Panc1 (cell line): ENCODE measurements around the gene TEX14. TPM values are rescaled to one million over a fixed set of nuclear protein-coding genes. Genes with fewer than 3 reads are reported as not detected.

Experiments
- ATAC-seq: fragments of 200-7000 bp; cut with Tn5 transposase; 2 replicates; pipeline ENCODE4 v1.9.1; 2020; ENCODE audit warnings: mild to moderate bottlenecking, moderate library complexity
- BruUV-seq: library from RNA; stranded (reverse); fragments of 400-500 nt; replicated peaks from 2 replicates; lab custom pipeline; 2021; lab: Mats Ljungman, UMichigan
- CTCF ChIA-PET: fragments of 300-600 bp; sonication (Branson Sonifier 250); formaldehyde crosslinking; loops from one replicate; lab custom pipeline; 2022; ENCODE audit warnings: antibody characterized with exemption; lab: Charles Lee
- POLR2A ChIA-PET: fragments of 300-600 bp; sonication (Branson Sonifier 250); formaldehyde crosslinking; loops from one replicate; lab custom pipeline; 2022; ENCODE audit warnings: antibody characterized with exemption; lab: Charles Lee
- DNase-seq: peaks from one replicate; pipeline ENCODE4 v3.0.0-alpha.2; 2010; ENCODE audit warnings: low read depth, low spot score
- H3K27ac ChIP-seq: 2 replicates; pipeline ENCODE4 v1.5.1; 2011; ENCODE audit warnings: mild to moderate bottlenecking, low read length, inconsistent platforms
- H3K27me3 ChIP-seq: fragments of 200-500 bp; sonication (Bioruptor generic); 2 replicates; pipeline ENCODE4 v1.6.0; 2014; ENCODE audit warnings: low read length, inconsistent platforms; ENCODE audit not compliant: control insufficient read depth, insufficient read depth
- H3K36me3 ChIP-seq: fragments of 200-500 bp; sonication (Bioruptor generic); 2 replicates; pipeline ENCODE4 v1.5.1; 2014; ENCODE audit warnings: inconsistent platforms, mild to moderate bottlenecking, low read length, moderate library complexity; ENCODE audit not compliant: control insufficient read depth, insufficient read depth
- H3K4me1 ChIP-seq: 2 replicates; pipeline ENCODE4 v1.5.1; 2011; ENCODE audit warnings: inconsistent platforms, mild to moderate bottlenecking, low read length, moderate library complexity; ENCODE audit not compliant: control insufficient read depth, insufficient read depth
- H3K4me3 ChIP-seq, 2 experiments: 2 replicates each; pipeline ENCODE4 v1.5.1; 2011 to 2012; ENCODE audit warnings: low read depth in 2 of 2, low read length in 2 of 2, mild to moderate bottlenecking in 2 of 2, inconsistent platforms in 1 of 2, moderate library complexity in 1 of 2
- H3K9me3 ChIP-seq: fragments of 200-500 bp; sonication (Bioruptor generic); 2 replicates; pipeline ENCODE4 v1.5.1; 2014; ENCODE audit warnings: low read depth, mild to moderate bottlenecking, inconsistent platforms, low read length, moderate library complexity; ENCODE audit not compliant: control insufficient read depth, insufficient read depth
- POLR2AphosphoS5 ChIP-seq: IDR thresholded peaks from 2 replicates; pipeline ENCODE4 v1.6.1; 2012; ENCODE audit warnings: mild to moderate bottlenecking, low read depth, low read length, moderate library complexity
- SIN3A ChIP-seq: IDR thresholded peaks from 2 replicates; pipeline ENCODE4 v1.6.1; 2012; ENCODE audit warnings: low read depth, mild to moderate bottlenecking, low read length, moderate library complexity, borderline replicate concordance; ENCODE audit not compliant: insufficient read depth
- TCF7L2 ChIP-seq: IDR thresholded peaks from 2 replicates; pipeline ENCODE4 v1.6.1; 2011; ENCODE audit warnings: mild to moderate bottlenecking, low read depth, low read length, inconsistent platforms
- in situ Hi-C: cut with HindIII; loops from 2 replicates; pipeline ENCODE4 v1.10.0; 2016; ENCODE audit warnings: low sequenced_read_pairs, low pct_unique_long_range_greater_than_20kb
- intact Hi-C: fragments of 100-400 bp; cut with micrococcal nuclease; formaldehyde crosslinking; loops from one replicate; pipeline ENCODE4 v1.10.0; 2022; ENCODE audit not compliant: unreplicated experiment
- total RNA-seq: library from RNA; stranded (reverse); gene quantifications from one replicate; pipeline ENCODE4 v1.2.1, GENCODE V29; 2021; ENCODE audit not compliant: unreplicated experiment
- TF ChIP-seq, protein P1 (sequence below): fragments of 450-650 bp; IDR thresholded peaks from 2 replicates; pipeline ENCODE4 v1.5.1; 2017; ENCODE audit warnings: mild to moderate bottlenecking
- TF ChIP-seq, protein P2 (sequence below), 2 experiments: IDR thresholded peaks; 2 replicates each; pipeline ENCODE4 v1.6.1; 2011 to 2012; ENCODE audit warnings: low read depth in 2 of 2, control low read depth in 1 of 2, low read length in 1 of 2, mild to moderate bottlenecking in 1 of 2, moderate library complexity in 1 of 2; ENCODE audit not compliant: insufficient read depth in 1 of 2

TEX14 gene
- total RNA-seq, 1 experiment from 2014 or later: not detected

DNA sequence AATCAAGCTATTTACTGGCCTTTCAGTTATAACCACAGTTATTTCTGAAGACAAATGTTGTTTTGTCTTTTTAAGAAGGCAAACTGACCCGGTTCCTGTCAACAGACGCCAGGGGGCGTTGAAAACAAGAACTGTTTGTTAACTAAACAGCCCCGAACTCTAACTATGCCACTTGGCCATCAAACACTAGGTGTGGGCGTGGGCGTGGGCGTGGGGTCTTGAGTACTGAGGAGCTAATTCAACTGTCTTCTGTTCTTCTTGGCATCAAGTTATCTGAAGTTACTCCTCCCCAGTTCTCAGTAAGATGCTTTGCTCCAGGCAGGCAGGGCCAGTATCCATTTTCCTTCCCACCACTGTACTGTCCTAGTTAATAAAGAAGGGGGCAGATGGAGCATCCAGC is 114.1 kb downstream of the TEX14 start:
- ATAC-seq: 0 out of 2 replicates have a peak, but pooled peaks have one; percentile 42
- Histone ChIP-seq H3K4me1 (no peaks in the 10 kb centered on the region), H3K27me3 (no peaks in the 10 kb centered on the region), H3K36me3 (no peaks in the 10 kb centered on the region), H3K27ac (no peak overlapping the region), H3K4me3 (no peak overlapping the region), H3K9me3 (no peaks in the 10 kb centered on the region)
- CTCF ChIA-PET: interaction anchor here (1.2 kb wide), 1 partner anchor 18 kb away, joined by 3 read pairs; no protein-coding TSS in a partner anchor
- BruUV-seq: no TSS peak
- in situ Hi-C loops: no loop called here
- intact Hi-C loops: no loop called here
- POLR2A ChIA-PET: interaction anchor here (0.6 to 0.9 kb wide), 2 partner anchors 42 to 54 kb away, joined by 3 to 4 read pairs; no protein-coding TSS in a partner anchor
- DNase-seq: peak; percentile 10
- TF ChIP-seq, protein P1, sequence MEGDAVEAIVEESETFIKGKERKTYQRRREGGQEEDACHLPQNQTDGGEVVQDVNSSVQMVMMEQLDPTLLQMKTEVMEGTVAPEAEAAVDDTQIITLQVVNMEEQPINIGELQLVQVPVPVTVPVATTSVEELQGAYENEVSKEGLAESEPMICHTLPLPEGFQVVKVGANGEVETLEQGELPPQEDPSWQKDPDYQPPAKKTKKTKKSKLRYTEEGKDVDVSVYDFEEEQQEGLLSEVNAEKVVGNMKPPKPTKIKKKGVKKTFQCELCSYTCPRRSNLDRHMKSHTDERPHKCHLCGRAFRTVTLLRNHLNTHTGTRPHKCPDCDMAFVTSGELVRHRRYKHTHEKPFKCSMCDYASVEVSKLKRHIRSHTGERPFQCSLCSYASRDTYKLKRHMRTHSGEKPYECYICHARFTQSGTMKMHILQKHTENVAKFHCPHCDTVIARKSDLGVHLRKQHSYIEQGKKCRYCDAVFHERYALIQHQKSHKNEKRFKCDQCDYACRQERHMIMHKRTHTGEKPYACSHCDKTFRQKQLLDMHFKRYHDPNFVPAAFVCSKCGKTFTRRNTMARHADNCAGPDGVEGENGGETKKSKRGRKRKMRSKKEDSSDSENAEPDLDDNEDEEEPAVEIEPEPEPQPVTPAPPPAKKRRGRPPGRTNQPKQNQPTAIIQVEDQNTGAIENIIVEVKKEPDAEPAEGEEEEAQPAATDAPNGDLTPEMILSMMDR: peak; percentile 77
- TF ChIP-seq, protein P2, sequence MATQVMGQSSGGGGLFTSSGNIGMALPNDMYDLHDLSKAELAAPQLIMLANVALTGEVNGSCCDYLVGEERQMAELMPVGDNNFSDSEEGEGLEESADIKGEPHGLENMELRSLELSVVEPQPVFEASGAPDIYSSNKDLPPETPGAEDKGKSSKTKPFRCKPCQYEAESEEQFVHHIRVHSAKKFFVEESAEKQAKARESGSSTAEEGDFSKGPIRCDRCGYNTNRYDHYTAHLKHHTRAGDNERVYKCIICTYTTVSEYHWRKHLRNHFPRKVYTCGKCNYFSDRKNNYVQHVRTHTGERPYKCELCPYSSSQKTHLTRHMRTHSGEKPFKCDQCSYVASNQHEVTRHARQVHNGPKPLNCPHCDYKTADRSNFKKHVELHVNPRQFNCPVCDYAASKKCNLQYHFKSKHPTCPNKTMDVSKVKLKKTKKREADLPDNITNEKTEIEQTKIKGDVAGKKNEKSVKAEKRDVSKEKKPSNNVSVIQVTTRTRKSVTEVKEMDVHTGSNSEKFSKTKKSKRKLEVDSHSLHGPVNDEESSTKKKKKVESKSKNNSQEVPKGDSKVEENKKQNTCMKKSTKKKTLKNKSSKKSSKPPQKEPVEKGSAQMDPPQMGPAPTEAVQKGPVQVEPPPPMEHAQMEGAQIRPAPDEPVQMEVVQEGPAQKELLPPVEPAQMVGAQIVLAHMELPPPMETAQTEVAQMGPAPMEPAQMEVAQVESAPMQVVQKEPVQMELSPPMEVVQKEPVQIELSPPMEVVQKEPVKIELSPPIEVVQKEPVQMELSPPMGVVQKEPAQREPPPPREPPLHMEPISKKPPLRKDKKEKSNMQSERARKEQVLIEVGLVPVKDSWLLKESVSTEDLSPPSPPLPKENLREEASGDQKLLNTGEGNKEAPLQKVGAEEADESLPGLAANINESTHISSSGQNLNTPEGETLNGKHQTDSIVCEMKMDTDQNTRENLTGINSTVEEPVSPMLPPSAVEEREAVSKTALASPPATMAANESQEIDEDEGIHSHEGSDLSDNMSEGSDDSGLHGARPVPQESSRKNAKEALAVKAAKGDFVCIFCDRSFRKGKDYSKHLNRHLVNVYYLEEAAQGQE (IDR thresholded peaks at IDR 0.05; ENCODE audit: insufficient read depth in 1 of 2, low read depth in 2 of 2, low read length in 1 of 2): no peak

DNA sequence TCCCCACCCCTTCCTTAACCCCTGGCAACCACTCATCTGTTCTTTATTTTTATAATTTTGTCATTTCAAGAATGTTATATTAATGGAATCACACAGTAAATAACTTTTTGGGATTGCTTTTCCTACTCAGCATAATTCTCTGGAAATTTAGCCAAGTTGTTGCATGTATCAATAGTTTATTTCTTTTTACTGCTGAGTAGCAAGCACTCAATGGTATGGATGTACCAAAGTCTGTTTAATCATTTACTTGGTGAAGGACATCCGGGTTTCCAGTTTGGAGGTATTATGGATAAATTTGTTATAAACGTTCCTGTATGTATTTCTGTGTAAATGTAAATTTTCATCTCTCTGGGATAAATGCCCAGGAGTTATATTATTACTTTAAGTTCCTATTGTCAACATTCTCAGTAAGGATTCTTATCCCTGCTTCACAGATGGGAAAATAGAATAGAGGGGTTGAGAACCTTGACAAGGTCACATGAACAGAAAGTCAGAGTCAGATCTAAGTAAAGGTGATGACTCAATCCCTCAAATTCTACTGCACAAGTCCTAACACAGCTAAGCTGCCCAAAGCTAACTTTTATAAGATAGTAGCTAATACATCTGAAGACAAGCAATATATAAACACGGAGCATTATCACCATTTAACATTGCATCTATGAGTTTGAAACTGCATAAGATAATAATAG is 115.0 kb downstream of the TEX14 start:
- no TSS peak for BruUV-seq
- no peaks in the 10 kb centered on the region for H3K9me3 ChIP-seq
- H3K4me1 ChIP-seq: no peaks in the 10 kb centered on the region
- ChIA-PET POLR2A (no interaction called here), CTCF (no interaction called here)
- TF ChIP-seq POLR2AphosphoS5: no peak
- TF ChIP-seq TCF7L2: no peak
- TF ChIP-seq, protein P1: no peak
- TF ChIP-seq SIN3A: no peak
- TF ChIP-seq, protein P2 (IDR thresholded peaks at IDR 0.05; ENCODE audit: insufficient read depth in 1 of 2, low read depth in 2 of 2, low read length in 1 of 2): no peak
- H3K4me3 ChIP-seq: no peak overlapping the region
- DNase-seq: no peak
- in situ Hi-C loops (no loop called here), intact Hi-C loops (no loop called here)
- no peaks in the 10 kb centered on the region for H3K27me3 ChIP-seq
- H3K36me3 ChIP-seq: no peaks in the 10 kb centered on the region
- ATAC-seq: no peak
- H3K27ac ChIP-seq: no peak overlapping the region
